ENCODE measurements around the gene JAK1. TPM values are rescaled to one million over a fixed set of nuclear protein-coding genes. Genes with fewer than 3 reads are reported as not detected.

The JAK1 gene
- total RNA-seq, 6 experiments from 2014 or later = 48.0 to 71.6 (median 66.5) TPM

- H3K36me3 ChIP-seq = peaks cover 0 to 15% (median 0%) of the 10 kb centered on the region in 4 donors
- ATAC-seq (no peak), DNase-seq (no peak)
- H3K27me3 ChIP-seq = no peaks in the 10 kb centered on the region
- intact Hi-C loops (cut with DNase I) = no loop called here
- no peaks in the 10 kb centered on the region for H3K9me3 ChIP-seq
- no peak overlapping the region for H3K4me3 ChIP-seq
- no peak for TF ChIP-seq POLR2A (IDR thresholded peaks at IDR 0.05)
- TF ChIP-seq, protein P1, sequence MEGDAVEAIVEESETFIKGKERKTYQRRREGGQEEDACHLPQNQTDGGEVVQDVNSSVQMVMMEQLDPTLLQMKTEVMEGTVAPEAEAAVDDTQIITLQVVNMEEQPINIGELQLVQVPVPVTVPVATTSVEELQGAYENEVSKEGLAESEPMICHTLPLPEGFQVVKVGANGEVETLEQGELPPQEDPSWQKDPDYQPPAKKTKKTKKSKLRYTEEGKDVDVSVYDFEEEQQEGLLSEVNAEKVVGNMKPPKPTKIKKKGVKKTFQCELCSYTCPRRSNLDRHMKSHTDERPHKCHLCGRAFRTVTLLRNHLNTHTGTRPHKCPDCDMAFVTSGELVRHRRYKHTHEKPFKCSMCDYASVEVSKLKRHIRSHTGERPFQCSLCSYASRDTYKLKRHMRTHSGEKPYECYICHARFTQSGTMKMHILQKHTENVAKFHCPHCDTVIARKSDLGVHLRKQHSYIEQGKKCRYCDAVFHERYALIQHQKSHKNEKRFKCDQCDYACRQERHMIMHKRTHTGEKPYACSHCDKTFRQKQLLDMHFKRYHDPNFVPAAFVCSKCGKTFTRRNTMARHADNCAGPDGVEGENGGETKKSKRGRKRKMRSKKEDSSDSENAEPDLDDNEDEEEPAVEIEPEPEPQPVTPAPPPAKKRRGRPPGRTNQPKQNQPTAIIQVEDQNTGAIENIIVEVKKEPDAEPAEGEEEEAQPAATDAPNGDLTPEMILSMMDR (IDR thresholded peaks at IDR 0.05) = no peak
- H3K4me1 ChIP-seq = no peaks in the 10 kb centered on the region
- 76% methylated on average over 5 of the region's 5 CpGs for WGBS (ENCODE audit: insufficient coverage, low coverage, low lambda C conversion rate, missing lambda C conversion rate)
- H3K27ac ChIP-seq = no peak overlapping the region
Measured at GRCh38 chr1:64884261-64885040, 81.9 kb downstream of the JAK1 start.

GRCh38 chr1:64882574-64883255, 83.6 kb downstream of the JAK1 start:
- intact Hi-C loops (cut with DNase I) = no loop called here
- Histone ChIP-seq H3K27ac (no peak overlapping the region), H3K4me1 (no peaks in the 10 kb centered on the region), H3K9me3 (no peaks in the 10 kb centered on the region), H3K27me3 (no peaks in the 10 kb centered on the region), H3K36me3 (peaks cover 0 to 15% (median 3%) of the 10 kb centered on the region in 4 donors), H3K4me3 (no peak overlapping the region)
- no peak for TF ChIP-seq POLR2A (IDR thresholded peaks at IDR 0.05)
- TF ChIP-seq, protein P1 (IDR thresholded peaks at IDR 0.05) = no peak
- peak in 1 of 4 donors; percentile 24 for ATAC-seq
- no peak for DNase-seq
- 92% methylated on average over 10 of the region's 11 CpGs for WGBS (ENCODE audit: insufficient coverage, low coverage, low lambda C conversion rate, missing lambda C conversion rate)

DNA sequence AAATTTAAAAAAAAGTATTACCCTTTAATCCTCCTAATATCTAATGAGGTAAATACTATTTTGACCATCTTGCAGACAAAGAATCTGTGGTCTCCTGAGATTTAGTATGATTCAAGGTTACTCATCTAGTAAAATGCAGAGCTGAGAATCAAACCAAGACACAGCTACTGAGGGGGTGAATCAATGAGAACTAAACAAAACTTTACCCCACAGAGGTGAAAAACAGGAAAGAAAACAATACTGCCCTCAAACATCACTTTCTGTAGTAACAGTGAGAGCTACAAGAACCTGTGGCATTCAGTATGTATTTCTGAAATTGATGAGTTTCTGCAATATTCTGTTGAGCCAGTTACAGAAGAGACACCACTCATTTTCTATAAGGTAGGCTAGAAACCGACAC, 85.1 kb downstream of the JAK1 start:
- ATAC-seq (no peak), DNase-seq (no peak)
- no peaks in the 10 kb centered on the region for H3K4me1 ChIP-seq
- no peaks in the 10 kb centered on the region for H3K27me3 ChIP-seq
- no peaks in the 10 kb centered on the region for H3K9me3 ChIP-seq
- H3K36me3 ChIP-seq = peaks cover 0 to 19% (median 8%) of the 10 kb centered on the region in 4 donors
- no CpG with 5 or more reads among the region's 1 CpG for WGBS (ENCODE audit: insufficient coverage, low coverage, low lambda C conversion rate, missing lambda C conversion rate)
- intact Hi-C loops (cut with DNase I) = no loop called here
- H3K4me3 ChIP-seq = no peak overlapping the region
- no peak overlapping the region for H3K27ac ChIP-seq
- no peak for TF ChIP-seq POLR2A (IDR thresholded peaks at IDR 0.05)
- TF ChIP-seq, protein P1 (IDR thresholded peaks at IDR 0.05) = no peak

- Histone ChIP-seq H3K27ac (no peak overlapping the region), H3K27me3 (no peaks in the 10 kb centered on the region), H3K4me3 (no peak overlapping the region), H3K9me3 (no peaks in the 10 kb centered on the region), H3K4me1 (no peaks in the 10 kb centered on the region), H3K36me3 (peaks cover 0 to 27% (median 15%) of the 10 kb centered on the region in 4 donors)
- no peak for DNase-seq
- no peak for ATAC-seq
- TF ChIP-seq, protein P1 (IDR thresholded peaks at IDR 0.05) = no peak
- 95% methylated on average over 4 of the region's 4 CpGs for WGBS (ENCODE audit: insufficient coverage, low coverage, low lambda C conversion rate, missing lambda C conversion rate)
- intact Hi-C loops (cut with DNase I) = no loop called here
Measured at GRCh38 chr1:64880449-64880848, 85.9 kb downstream of the JAK1 start.
